Astrocyte (in vitro differentiated cells and primary cell): ENCODE measurements around the gene NDUFA6.
"Not testable (repeated sequence)": the region's sequence is repeated elsewhere in the genome, so short reads cannot be mapped to it uniquely, and the experiment has no call there.

Experiments
- CTCF ChIP-seq: IDR thresholded peaks from 2 replicates; pipeline ENCODE4 v1.5.1; 2011; ENCODE audit warnings: low read depth, mild to moderate bottlenecking, inconsistent platforms, low read length, moderate library complexity; ENCODE audit not compliant: insufficient read depth
- EZH2 ChIP-seq: IDR thresholded peaks from 2 replicates; pipeline ENCODE4 v1.6.1; 2012; ENCODE audit warnings: mild to moderate bottlenecking, low read length, inconsistent platforms; ENCODE audit not compliant: insufficient read depth

- not testable (repeated sequence) for TF ChIP-seq EZH2, CTCF
These were observed 22.2 kb upstream of the NDUFA6 start for GRCh38 chr22:42112793-42113192.
